Activated CD4-positive, alpha-beta T cell treated with anti-CD3 and anti-CD28 coated beads for 48 hours (primary cell): ENCODE results near the gene TMEM184C.
A peak's percentile ranks its signal among the peaks of the same experiment; 100 is the strongest.

Experiments used
- DNase-seq: peaks from one replicate; pipeline ENCODE4 v3.0.0-alpha.2; 2020

Gene TMEM184C

DNA sequence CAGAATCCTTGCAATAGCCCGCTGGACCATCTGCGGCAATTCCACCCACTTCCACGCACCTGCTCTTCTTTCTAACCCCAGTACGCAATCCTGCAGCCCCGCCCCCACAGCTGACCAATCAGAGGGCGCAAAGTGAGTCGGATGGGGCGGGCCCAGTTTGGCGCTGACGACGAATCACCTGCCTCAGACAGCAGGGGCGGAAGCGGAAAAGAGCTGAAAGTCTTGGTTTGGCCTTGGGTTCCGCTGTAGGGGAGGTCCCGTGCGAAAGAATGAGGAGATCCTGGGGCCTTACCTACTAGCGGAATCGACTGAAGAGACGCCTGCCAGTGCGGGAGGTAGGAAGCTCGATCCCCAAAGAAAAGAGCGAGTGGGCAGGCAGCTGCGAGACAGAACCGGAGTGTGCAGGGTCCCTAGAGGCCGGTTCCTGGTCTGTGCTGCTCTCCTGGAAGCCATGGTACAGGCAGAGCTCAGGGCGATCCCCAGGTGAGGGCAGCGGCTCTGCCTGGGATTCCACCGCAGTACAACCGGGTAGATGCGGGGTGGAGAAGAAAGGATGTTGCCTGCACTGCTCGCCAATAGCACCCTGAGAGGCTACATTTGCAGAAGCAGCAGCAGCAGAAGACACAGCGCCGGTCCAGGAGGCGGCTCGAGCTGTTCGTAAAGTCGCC is at the start of gene TMEM184C:
TMEM184C (plus strand) TSS at position 225 of the 668 bp plus-strand sequence. CDS start 560 bp downstream, outside the sequence.
- peak; percentile 99 for DNase-seq

DNA sequence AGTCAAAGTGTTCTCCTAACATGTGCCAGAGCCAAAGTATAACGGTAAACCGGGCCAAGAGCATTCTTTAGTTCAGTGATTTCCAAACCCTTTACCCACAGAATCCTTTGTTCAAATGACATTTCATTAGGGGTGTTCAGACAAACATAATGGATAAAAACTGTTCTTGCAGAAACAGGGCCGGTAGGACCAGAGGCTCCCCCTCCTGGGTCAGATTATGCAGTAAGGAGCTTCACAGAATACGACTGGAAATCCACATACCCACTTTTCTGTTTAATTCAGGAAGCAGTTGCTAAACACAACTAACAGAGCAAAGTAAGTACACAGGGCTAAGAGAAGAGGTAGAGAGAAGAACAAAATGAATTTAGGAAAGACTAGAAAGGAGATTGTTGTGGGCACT is 46.6 kb upstream of the TMEM184C start:
- DNase-seq = no peak

DNA sequence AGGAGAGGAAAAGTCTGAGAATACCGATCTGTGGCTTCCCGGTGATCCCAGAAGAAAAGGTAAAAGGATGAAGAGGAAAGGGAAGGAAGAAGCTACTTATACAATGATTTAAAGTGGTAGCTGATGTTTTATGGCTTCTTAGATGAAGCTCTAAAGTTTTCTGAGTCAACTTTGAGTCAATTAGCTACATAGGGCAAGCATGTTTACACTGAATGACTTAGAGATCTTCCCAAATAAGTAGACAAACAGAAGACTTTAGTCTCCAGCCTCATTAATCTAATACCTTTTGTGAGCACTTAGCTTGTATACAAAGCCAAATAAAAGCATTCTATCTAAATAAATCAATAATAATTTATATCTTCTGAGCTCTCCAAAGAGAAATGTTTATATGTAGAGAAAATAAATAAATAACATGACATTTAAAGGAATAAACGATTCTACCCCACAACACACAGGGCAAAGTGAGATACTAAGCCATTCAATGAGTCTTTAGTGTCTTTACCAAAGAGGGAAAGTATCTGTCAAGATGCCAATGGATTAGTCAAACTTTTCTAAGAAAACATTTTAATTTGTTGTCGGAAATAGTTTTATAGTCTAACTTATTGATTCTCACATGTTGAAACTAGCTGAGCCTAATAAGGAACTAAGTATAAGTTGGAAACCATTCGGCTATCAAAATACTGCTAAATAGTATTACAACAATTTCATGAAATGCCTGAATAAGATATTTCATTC is 46.0 kb upstream of the TMEM184C start:
- no peak for DNase-seq

DNA sequence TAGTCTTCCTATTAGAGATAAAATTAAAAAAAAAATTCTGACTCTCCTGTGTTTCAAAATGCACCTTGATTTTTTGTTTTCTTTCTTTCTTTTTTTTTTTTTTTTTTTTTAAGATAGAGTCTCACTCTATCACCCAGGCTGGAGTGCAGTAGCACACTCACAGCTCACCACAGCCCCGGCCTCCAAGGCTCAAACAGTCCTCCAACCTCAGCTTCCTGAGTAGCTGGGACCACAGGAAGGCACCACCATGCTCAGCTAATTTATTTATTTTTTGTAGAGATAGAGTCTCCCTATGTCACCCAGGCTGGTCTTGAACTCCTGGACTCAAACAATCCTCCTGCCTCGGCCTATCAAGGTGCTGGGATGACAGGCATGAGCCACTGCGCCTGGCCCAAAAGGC is 41.1 kb upstream of the TMEM184C start:
- DNase-seq = no peak

DNA sequence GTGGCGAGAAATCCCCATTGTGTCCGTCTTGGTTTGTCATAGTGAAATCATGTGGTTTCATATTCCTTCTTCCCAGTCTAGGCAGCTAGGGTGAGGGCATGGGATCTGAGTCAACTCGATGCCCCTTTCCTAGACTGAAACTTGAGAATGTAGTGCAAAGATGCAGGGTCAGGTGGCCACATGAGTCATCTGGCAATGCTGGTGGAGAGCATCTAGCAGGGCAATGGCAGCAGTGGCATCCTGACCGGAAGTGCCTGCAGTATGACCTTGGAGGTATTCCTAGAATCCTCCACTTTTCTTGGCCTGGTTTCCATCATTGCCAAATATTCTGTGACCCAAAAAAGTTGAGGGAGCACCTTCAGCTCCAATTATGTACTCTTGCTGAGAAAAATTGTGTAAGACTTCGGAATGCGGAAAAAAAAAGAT is 39.1 kb upstream of the TMEM184C start:
- no peak for DNase-seq

DNA sequence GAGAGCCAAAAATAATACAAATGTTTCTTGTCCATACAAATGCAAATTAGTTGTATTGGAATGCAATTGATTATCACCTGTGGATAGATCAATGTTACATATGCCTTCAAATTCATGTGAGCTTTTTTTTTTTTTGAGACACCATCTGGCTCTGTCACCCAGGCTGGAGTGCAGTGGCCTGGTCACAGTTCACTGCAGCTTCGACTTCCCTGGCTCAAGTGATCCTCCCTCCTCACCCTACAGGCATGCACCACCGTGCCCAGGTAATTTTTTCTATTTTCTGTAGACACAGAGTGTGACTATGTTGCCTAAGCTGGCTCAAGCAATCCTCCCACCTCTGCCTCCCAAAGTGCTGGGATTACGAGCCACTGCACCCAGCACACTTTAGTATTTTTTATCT is 38.6 kb upstream of the TMEM184C start:
- DNase-seq = no peak

DNA sequence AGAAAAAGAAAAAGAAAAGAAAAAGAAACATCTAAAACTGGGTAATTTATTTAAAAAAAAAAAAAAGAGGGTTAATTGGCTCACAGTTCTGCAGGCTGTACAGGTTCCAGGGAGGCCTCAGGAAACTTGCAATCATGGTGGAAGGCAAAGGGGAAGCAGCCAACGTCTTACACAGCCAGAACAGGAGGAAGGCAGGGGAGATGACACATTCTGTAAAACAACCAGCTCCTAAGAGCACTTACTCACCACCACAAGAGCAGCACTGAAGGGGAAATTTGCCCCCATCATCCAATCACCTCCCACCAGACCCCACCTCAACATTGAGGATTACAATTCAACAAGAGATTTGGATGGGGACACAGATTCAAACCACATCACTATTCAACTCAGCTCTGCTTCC is 36.8 kb upstream of the TMEM184C start:
- no peak for DNase-seq

DNA sequence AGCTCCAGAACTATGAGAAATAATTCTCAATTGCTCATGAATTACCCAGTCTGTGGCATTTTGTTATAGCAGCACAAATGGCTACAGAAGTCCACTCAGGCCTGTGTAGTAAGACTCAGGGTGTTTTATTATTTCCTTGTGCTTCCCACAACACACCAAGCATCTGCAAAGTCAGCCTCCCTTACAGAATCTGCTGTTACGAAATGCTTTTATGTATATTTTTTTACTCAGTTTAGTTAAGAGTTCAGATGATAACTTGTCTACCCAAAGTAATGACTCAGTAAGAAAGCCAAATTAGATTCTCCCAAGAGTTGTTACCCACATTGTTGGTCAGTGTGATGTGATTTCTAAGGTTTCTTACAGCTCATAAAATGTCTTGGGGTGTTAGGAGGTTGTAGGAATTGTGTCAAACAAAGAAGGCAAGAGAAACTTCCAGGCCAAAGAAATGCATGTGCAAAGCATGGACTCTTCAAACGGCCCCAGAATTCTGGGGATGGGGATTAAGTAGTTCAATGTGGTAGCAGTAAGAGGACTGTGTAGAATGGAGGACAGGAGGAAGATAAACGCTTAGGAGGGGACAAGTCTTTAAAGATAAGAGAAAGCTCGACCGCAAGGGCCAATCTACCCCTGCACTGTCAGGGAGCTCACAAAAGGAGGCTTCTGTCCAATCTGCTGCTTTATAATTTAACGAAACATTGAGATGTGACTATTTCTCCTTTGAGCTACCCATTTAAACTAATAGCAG is 35.4 kb upstream of the TMEM184C start:
- DNase-seq = no peak

DNA sequence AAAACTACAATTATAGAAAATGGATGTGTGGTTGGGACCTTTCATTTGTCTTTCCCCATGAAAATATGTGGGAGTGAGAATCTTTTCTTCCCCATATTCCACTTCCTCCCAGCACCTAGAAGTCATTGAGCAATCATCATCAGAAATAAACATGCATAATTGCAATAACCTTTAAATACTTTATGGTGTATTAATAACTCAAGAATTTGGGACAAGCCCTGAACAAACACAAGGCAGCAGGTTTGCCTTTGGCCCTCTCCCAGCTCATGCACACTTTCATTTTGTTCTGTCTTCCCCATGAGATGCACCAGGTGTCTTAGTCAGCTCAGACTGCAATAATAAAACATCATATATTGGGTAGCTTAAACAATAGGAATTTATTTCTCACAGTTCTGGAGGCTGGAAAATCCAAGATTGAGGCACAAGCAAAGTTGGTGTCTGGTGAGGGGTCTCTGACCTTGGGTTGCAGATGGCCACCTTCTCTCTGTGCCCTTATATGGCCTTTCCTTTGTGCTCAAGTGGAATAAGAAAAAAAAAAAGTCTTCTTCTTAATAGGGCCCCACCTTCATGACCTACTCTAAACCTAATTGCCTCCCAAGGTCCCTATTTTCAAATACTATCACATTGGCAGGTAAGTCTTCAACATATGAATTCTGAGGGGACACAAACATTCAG is 34.7 kb upstream of the TMEM184C start:
- DNase-seq = no peak

DNA sequence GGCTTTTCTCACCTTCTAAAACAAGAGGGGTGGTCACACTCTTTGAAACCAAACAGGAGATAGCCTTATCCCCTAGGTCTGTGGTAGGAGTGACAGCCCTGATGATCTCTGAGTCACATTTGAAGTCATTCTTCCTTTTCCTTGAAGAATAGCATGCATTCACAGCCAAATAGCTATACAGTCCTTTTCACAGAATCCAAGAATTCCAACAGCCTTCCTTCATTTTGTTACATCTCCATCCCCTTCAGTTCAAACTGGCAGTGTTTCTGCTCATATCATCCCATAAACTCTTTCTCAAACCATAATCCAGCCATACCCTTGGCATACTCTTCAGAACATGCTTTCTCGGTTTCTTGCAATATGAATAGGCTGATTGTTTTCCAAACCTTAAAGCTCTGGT is 33.3 kb upstream of the TMEM184C start:
- no peak for DNase-seq

DNA sequence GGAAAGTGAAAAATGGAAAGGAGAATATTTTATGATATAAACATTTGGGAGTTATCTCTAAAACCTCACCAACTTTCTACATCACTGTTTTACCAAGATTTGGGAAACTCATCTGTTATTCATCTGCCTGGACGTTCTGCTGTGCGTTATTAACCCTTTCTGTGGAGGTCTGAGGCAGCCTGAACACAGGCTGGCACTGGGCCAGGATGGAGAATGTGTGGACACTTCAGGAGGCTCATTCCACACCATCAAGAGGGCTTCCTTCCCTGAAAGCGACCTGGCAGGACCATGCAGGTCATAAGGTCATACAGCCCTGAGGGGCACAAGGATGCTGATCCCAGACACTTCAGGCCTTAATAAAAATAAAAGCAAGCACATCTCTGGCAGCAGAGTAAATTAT is 31.2 kb upstream of the TMEM184C start:
- no peak for DNase-seq

DNA sequence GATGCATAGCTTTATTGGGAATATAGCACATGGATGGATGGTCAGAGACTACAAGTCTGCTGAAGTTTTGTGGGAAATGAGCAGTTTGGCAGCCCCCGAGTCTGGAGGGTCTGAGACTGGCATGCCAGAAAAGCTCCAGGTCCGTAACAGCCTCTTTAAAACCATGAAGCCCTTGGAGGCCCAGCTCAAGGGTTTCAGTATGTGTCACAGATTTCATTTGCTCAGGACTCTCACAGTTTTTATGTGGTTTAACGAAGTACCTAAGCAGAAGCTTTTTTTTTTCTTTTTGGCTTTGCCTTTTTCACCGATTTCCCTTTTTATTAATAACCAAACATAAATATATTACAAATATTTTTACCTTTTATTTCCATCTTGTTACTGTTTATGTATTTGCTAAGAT is 30.6 kb upstream of the TMEM184C start:
- no peak for DNase-seq

DNA sequence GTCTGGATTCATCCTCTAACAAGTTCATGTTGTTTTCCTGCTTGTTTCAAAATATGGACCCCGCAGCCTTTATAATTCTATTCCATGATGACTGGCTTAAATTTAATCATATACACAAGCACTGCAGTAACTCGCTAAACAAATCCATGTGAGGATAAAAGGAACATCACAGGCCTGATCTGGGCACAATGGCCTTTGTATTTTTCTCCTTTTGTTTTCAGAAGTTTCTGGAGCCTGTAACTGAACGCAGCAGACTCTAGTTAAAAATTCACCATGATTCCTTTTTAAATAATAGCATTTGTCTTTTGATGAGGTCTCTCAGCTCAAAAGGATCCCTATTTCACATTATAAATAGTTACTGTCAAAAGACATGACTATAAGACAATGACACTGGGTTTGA is 30.2 kb upstream of the TMEM184C start:
- DNase-seq = no peak

DNA sequence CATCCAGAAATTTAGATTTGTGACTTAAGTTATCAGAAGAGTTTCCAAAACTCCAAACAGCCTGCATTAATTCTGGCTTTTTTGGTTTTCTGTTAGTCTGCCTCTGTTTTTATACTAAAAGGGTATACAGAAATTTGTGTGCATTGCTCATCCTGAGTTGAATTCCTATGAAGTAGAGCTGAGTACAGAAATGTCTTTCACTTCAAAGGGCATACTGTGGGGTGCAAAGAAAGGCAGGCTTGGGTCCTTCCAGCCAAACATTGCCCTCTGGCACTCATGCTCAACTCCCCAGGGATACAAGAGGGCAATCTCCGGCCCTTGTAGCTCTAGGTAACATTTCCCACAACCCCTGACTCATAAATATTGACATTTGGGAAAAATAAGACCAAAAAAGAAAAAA is 27.6 kb upstream of the TMEM184C start:
- no peak for DNase-seq

DNA sequence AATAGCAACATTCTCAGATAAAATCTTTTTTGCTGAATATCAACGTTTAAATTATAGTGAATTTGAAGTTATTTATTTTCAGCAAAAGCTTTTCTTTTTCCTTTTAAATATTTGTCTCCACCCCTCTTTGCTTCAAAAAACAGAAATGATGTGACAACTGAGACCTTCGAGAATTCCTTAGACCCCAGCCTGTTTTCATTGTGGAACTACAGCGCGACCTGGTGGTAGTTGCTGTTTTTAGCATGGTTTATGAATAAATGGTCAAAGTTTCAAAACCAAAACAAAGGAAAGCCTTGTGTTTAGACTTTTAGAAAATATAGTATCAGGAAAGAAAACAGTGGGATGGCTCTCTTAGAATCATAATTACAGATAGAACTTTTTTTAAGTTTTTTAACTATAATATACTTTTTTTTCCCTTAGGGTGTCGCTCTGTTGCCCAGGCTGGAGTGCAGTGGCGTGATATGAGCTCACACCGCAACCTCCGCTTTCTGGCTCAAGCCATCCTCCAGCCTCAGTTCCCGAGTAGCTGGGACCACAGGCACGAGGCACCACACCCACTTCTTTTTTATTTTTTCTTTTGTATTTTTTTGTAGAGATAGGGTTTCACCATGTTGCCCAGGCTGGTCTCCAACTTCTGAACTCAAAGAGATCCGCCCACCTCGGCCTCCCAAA is 26.8 kb upstream of the TMEM184C start:
- peak; percentile 62 for DNase-seq

DNA sequence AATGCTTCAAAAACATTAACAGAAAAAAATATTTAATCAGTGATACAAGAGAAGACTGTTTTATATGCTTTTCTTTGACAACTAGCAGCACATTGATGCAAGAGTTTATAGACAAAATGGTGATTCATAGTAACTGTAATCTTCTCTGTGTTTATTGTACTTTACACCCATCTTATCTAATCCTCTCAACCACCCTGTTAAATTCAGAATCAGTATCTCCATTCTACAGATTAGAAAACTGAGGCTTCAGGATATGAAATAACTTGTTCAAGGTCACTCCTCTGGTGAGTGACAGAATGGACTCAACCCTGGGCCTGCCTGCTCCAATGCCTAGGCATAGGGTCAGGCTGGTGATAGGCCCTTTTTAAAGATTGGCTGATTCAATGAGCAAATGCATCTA is 26.1 kb upstream of the TMEM184C start:
- DNase-seq = no peak

DNA sequence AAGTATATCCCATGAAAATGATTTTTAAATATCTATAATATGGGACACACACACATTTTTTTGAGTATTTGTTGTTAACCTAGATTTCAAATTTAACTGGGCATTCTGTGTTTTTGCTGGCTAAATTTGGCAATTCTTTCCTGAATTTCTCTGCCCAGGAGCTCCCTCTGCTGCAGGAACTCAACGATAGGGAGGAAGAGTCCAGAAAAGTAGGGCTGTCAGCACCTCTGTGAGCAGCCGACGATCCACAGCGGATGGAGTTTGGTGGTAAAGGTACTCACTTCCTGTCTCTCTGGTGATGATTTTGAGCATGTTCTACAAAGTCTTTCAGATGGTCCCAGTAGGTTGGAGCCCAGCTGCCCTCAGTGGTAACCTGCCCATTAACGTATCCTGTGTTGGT is 23.1 kb upstream of the TMEM184C start:
- DNase-seq = no peak

DNA sequence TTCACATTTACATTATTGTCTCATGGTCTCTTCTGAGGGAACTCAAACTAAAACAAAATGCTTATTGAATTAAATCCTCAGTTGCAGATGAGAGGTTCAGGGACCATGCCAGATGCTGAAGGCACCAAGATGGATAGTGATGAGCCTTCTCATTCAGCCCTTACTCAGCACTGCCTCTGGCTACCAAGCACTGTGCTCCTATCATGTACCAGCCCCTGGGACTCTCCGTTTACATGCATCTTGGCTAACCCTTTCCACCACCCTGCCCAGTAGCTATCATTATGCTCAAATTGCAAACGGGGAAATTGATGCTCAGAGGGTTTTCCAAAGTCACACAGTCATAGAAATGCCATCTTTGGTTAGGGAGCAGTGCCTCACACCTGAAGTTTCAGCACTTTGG is 22.6 kb upstream of the TMEM184C start:
- no peak for DNase-seq

DNA sequence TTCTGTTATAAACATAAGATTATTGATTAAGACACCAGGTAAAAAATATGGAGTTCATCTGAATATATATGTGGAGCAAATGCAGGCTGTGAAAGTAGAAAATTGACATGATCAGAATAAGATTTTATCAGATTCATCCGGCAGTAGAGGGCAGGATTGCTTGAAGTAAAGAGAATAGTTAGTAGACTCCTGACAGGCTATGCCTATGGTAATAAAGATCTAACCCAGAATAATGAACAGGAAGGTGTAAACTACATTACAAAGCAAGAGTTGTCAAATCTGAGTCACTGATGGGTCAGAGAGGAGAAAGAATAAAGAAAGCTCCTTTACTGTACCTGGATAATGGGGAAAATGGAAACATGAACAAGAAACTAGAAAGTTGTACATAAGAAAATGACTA is 20.8 kb upstream of the TMEM184C start:
- no peak for DNase-seq

DNA sequence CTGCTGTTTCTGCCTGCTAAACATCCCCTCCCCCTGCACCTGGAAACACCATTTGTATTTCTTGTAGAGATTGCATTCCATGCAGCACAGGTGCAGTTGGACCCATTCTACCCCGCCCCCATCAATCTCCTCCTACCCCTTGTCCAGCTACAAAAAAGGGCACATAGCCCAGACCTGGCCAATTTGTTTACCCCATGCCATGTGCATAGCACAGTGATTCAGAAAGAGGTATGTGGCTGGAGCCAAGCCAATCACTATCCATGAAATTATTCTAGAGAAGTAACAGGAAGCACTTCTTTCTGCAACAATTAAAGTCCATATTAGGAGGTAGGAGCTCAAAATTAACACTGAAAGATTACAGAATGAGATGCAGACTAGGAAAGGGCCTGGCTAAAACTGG is 20.2 kb upstream of the TMEM184C start:
- DNase-seq = no peak

DNA sequence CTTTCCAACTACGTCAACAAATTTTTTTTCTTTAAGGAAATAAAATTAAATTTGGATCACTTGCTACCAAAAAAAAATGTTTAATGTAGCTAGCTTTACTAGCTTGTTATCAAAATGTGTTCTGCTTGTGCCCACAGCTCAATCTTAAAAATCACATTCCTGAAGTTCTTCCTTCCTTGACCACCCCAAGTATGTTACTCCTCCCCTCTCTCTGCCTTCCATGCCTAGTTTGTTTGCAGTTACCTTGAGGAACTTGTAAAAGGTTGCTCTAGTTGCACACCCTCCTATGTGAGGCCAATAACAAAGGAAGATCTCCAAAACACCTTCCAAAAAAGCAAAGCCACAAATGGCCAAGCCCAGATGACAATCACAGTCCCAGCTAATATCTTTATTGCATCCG is 19.6 kb upstream of the TMEM184C start:
- DNase-seq = no peak

DNA sequence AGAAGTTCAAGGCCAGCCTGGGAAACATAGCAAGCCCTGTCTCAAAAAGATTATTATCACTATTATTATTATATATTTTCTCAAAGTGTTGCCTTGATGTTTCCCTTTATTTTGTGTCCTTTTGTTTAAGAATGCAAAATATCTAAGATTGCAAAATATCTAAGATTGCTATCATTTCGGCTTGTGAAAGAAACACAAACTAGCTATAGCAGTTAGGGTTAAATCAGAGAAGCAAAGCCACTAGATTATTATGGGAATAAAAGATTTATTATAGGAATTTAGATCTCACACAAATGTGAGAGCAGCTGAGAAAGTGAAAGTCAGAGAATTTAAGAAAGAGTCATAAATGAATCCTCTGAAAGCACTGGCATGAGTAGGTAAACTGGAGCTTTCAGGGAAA is 18.0 kb upstream of the TMEM184C start:
- no peak for DNase-seq

DNA sequence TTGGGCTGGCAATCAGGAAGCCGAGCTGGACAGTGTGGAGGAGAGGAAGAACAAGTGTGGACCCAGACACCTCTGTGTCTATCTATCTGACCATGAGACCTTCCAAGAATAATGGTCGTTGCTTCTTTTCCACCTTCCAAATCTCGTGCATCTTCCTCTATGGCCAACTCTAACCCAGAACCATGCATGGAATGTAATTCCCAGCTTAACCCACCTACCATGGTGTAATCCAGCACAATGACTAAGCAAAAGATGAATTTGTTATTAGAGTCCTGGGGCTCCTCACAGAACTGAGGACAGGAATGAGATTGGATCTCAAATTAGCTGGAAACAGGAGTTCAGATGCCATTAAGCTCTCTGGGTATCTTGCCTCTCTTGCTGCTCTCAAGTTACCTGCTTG is 17.4 kb upstream of the TMEM184C start:
- no peak for DNase-seq
